Epithelial cell of proximal tubule (primary cell): ENCODE measurements around the gene CENPU. TPM values are rescaled to one million over a fixed set of nuclear protein-coding genes. Genes with fewer than 3 reads are reported as not detected.
"Not testable (repeated sequence)": the region's sequence is repeated elsewhere in the genome, so short reads cannot be mapped to it uniquely, and the experiment has no call there.

Experiments
- DNase-seq: peaks from one replicate; pipeline ENCODE4 v3.0.0-alpha.2; 2011; ENCODE audit warnings: low read depth
- H3K4me3 ChIP-seq: 2 replicates; pipeline ENCODE4 v1.5.1; 2011; ENCODE audit warnings: low read depth, mild to moderate bottlenecking, low read length
- CTCF ChIP-seq: conservative IDR thresholded peaks from 2 replicates; pipeline ENCODE4 v1.5.1; 2012; ENCODE audit warnings: low read depth, mild to moderate bottlenecking, low read length
- total RNA-seq: library from RNA; depleted of rRNA; stranded (reverse); fragments of >200 nt; gene quantifications from 2 replicates; pipeline ENCODE4 v1.2.3, GENCODE V29; 2015

Gene CENPU
- total RNA-seq, 1 donor from 2014 or later = 75.8 TPM

- H3K4me3 ChIP-seq = no peak overlapping the region
- TF ChIP-seq CTCF = no peak
- no peak for DNase-seq
Observed at GRCh38 chr4:184744236-184744635, 10.3 kb upstream of the CENPU start.

GRCh38 chr4:184743650-184744049, 9.8 kb upstream of the CENPU start:
- no peak overlapping the region for H3K4me3 ChIP-seq
- DNase-seq = no peak
- TF ChIP-seq CTCF = no peak

GRCh38 chr4:184741651-184742050, 7.8 kb upstream of the CENPU start:
- H3K4me3 ChIP-seq = not testable (repeated sequence)

GRCh38 chr4:184740980-184741391, 7.1 kb upstream of the CENPU start:
- no peak overlapping the region for H3K4me3 ChIP-seq
- DNase-seq = no peak
- TF ChIP-seq CTCF = peak; percentile 14

More at GRCh38 chr4:184741651-184742050, 7.8 kb upstream of the CENPU start:
- not testable (repeated sequence) for DNase-seq

- DNase-seq, H3K4me3 ChIP-seq: not testable (repeated sequence)
Observed at GRCh38 chr4:184739575-184739974, 5.7 kb upstream of the CENPU start.

GRCh38 chr4:184734758-184735157, 862 bp upstream of the CENPU start:
- no peak for DNase-seq
- no peak for TF ChIP-seq CTCF
- H3K4me3 ChIP-seq = peak overlapping the region; percentile 65

GRCh38 chr4:184732126-184732525, 1.8 kb downstream of the CENPU start:
- no peak for DNase-seq
- peak overlapping the region; percentile 65 for H3K4me3 ChIP-seq
- TF ChIP-seq CTCF = no peak

GRCh38 chr4:184731056-184731455, 2.8 kb downstream of the CENPU start:
- TF ChIP-seq CTCF = no peak
- DNase-seq = no peak
- H3K4me3 ChIP-seq = no peak overlapping the region
